ENCODE results near the gene RHOT1. TPM values are rescaled to one million over a fixed set of nuclear protein-coding genes. Genes with fewer than 3 reads are reported as not detected.
"Not testable (repeated sequence)": the region's sequence is repeated elsewhere in the genome, so short reads cannot be mapped to it uniquely, and the experiment has no call there.

The RHOT1 gene
- total and polyA plus RNA-seq, 9 donors: 32.8 to 51.7 (median 39.1) TPM

GRCh38 chr17:32116937-32117336 is 25.4 kb upstream of the RHOT1 start:
- Histone ChIP-seq H3K4me3 (no peak overlapping the region), H3K4me1 (ENCODE audit: insufficient read depth) (peaks cover 3% of the 10 kb centered on the region), H3K27ac (no peak overlapping the region), H3K27me3 (no peaks in the 10 kb centered on the region), H3K36me3 (no peaks in the 10 kb centered on the region), H3K9me3 (no peaks in the 10 kb centered on the region)
- TF ChIP-seq CTCF (IDR thresholded peaks at IDR 0.05) (no peak), POLR2A (IDR thresholded peaks at IDR 0.05) (no peak), EP300 (IDR thresholded peaks at IDR 0.05) (no peak)
- WGBS, 3 donors: 61 to 74% (median 64%) methylated on average over 2 of the region's 2 CpGs
- DNase-seq: no peak
- intact Hi-C loops (cut with DNase I): no loop called here

GRCh38 chr17:32117399-32117798 is 24.9 kb upstream of the RHOT1 start:
- Histone ChIP-seq H3K27me3 (no peaks in the 10 kb centered on the region), H3K4me1 (ENCODE audit: insufficient read depth) (peaks cover 3% of the 10 kb centered on the region), H3K27ac (no peak overlapping the region), H3K36me3 (no peaks in the 10 kb centered on the region), H3K4me3 (no peak overlapping the region), H3K9me3 (no peaks in the 10 kb centered on the region)
- WGBS, 3 donors: 36 to 43% (median 39%) methylated on average over 8 of the region's 8 CpGs
- DNase-seq: no peak
- intact Hi-C loops (cut with DNase I): no loop called here
- TF ChIP-seq CTCF (IDR thresholded peaks at IDR 0.05) (no peak), EP300 (IDR thresholded peaks at IDR 0.05) (no peak), POLR2A (IDR thresholded peaks at IDR 0.05) (no peak)

GRCh38 chr17:32118088-32118487 is 24.2 kb upstream of the RHOT1 start:
- H3K27me3 ChIP-seq; intact Hi-C loops (cut with DNase I); H3K27ac ChIP-seq; H3K9me3 ChIP-seq; H3K4me1 ChIP-seq (ENCODE audit: insufficient read depth); H3K4me3 ChIP-seq; H3K36me3 ChIP-seq; DNase-seq: not testable (repeated sequence)
- 88 to 94% (median 89%) methylated on average over 3 of the region's 3 CpGs for WGBS, 3 donors

GRCh38 chr17:32118835-32119234 is 23.5 kb upstream of the RHOT1 start:
- no peak overlapping the region for H3K4me3 ChIP-seq
- intact Hi-C loops (cut with DNase I): no loop called here
- H3K27me3 ChIP-seq: no peaks in the 10 kb centered on the region
- no peaks in the 10 kb centered on the region for H3K9me3 ChIP-seq
- WGBS, 3 donors: 85 to 88% (median 85%) methylated on average over 4 of the region's 4 CpGs
- no peak for TF ChIP-seq POLR2A (IDR thresholded peaks at IDR 0.05)
- TF ChIP-seq CTCF (IDR thresholded peaks at IDR 0.05): no peak
- no peak for TF ChIP-seq EP300 (IDR thresholded peaks at IDR 0.05)
- DNase-seq: no peak
- peaks cover 3% of the 10 kb centered on the region for H3K4me1 ChIP-seq (ENCODE audit: insufficient read depth)
- no peaks in the 10 kb centered on the region for H3K36me3 ChIP-seq
- no peak overlapping the region for H3K27ac ChIP-seq

- TF ChIP-seq POLR2A (IDR thresholded peaks at IDR 0.05) (no peak), EP300 (IDR thresholded peaks at IDR 0.05) (no peak), CTCF (IDR thresholded peaks at IDR 0.05) (no peak)
- H3K36me3 ChIP-seq: no peaks in the 10 kb centered on the region
- 40 to 48% (median 42%) methylated on average over 4 of the region's 4 CpGs for WGBS, 3 donors
Measured at GRCh38 chr17:32120141-32120540, 22.2 kb upstream of the RHOT1 start.

More at GRCh38 chr17:32120141-32120540, 22.2 kb upstream of the RHOT1 start:
- Histone ChIP-seq H3K4me1 (ENCODE audit: insufficient read depth) (no peaks in the 10 kb centered on the region), H3K4me3 (no peak overlapping the region), H3K27ac (no peak overlapping the region), H3K9me3 (no peaks in the 10 kb centered on the region), H3K27me3 (no peaks in the 10 kb centered on the region)
- no peak for DNase-seq
- intact Hi-C loops (cut with DNase I): no loop called here

Data from ovary (tissue), 9 donors.